HG03025 (cell line): ENCODE results near the gene CC2D2A.
A peak's percentile ranks its signal among the peaks of the same experiment; 100 is the strongest.
"Not testable (repeated sequence)": the region's sequence is repeated elsewhere in the genome, so short reads cannot be mapped to it uniquely, and the experiment has no call there.

Experiments
- ATAC-seq: cut with Tn5 transposase; IDR thresholded peaks from one replicate; pipeline ENCODE4 v1.9.1; 2021; ENCODE audit warnings: mild to moderate bottlenecking, moderate library complexity; ENCODE audit not compliant: unreplicated experiment, low FRiP score

The CC2D2A gene

GRCh38 chr4:15614891-15615290 is 145.2 kb downstream of the CC2D2A start:
- ATAC-seq = not testable (repeated sequence)

GRCh38 chr4:15617407-15617806 is 147.7 kb downstream of the CC2D2A start:
- ATAC-seq = not testable (repeated sequence)

- ATAC-seq = no peak
These were observed 167.1 kb downstream of the CC2D2A start for GRCh38 chr4:15636818-15637217.

- no peak for ATAC-seq
These were observed 168.7 kb downstream of the CC2D2A start for GRCh38 chr4:15638418-15638817.

GRCh38 chr4:15648600-15648999 is 178.9 kb downstream of the CC2D2A start:
- peak; percentile 43 for ATAC-seq

- ATAC-seq = peak; percentile 36
These were observed 180.3 kb downstream of the CC2D2A start for GRCh38 chr4:15649914-15650545.
